Tibial nerve (tissue), 4 donors: ENCODE results near the gene FMO4. TPM values are rescaled to one million over a fixed set of nuclear protein-coding genes. Genes with fewer than 3 reads are reported as not detected.
"Not testable (repeated sequence)": the region's sequence is repeated elsewhere in the genome, so short reads cannot be mapped to it uniquely, and the experiment has no call there.

Source experiments
- DNase-seq, 2 donors: peaks; one replicate each; pipeline ENCODE4 v3.0.0-alpha.2; 2019; ENCODE audit warnings: low spot score in 2 of 2
- H3K27ac ChIP-seq, 4 donors: fragments of 200-600 bp; sonication (generic) in 3 of 4; one replicate each; pipeline ENCODE4 v1.5.1; 2017 to 2019; ENCODE audit warnings: mild to moderate bottlenecking in 1 of 4
- H3K27me3 ChIP-seq, 2 donors: fragments of 200-600 bp; sonication (generic) in 1 of 2; one replicate each; pipeline versions ENCODE4 v1.5.1 to v1.6.0; 2017 to 2019
- H3K36me3 ChIP-seq, 3 donors: fragments of 200-600 bp; sonication (generic); one replicate each; pipeline ENCODE4 v1.5.1; 2018 to 2019
- H3K4me1 ChIP-seq, 4 donors: fragments of 200-600 bp; sonication (generic) in 3 of 4; one replicate each; pipeline ENCODE4 v1.5.1; 2017 to 2019
- H3K4me3 ChIP-seq, 4 donors: fragments of 200-600 bp; sonication (generic) in 3 of 4; one replicate each; pipeline ENCODE4 v1.5.1; 2017 to 2019; ENCODE audit warnings: mild to moderate bottlenecking in 1 of 4, moderate library complexity in 1 of 4
- H3K9me3 ChIP-seq, 4 donors: fragments of 200-600 bp; sonication (generic) in 3 of 4; one replicate each; pipeline ENCODE4 v1.5.1; 2017 to 2019
- CTCF ChIP-seq, 5 experiments: fragments of 200-600 bp in 3 of 5; fragments of 450-650 bp in 2 of 5; sonication (generic) in 3 of 5; IDR thresholded peaks; one replicate each; pipeline ENCODE4 v1.5.1; 2016 to 2019; ENCODE audit warnings: antibody characterized with exemption in 5 of 5, mild to moderate bottlenecking in 3 of 5, moderate library complexity in 2 of 5
- EP300 ChIP-seq, 2 donors: sonication (generic); formaldehyde crosslinking; IDR thresholded peaks; one replicate each; pipeline ENCODE4 v1.6.1; 2017; ENCODE audit warnings: antibody characterized with exemption in 2 of 2, mild to moderate bottlenecking in 1 of 2
- POLR2A ChIP-seq, 2 donors: fragments of 450-650 bp; IDR thresholded peaks; one replicate each; pipeline ENCODE4 v1.6.1; 2017; ENCODE audit warnings: antibody characterized with exemption in 2 of 2, mild to moderate bottlenecking in 2 of 2, moderate library complexity in 2 of 2
- WGBS, 2 donors: methylation state at CpG; one replicate each; pipeline ENCODE4 v1.1.5; 2018; 5-methylcytosine and 5-hydroxymethylcytosine counted together
- small RNA-seq: library from RNA; depleted of rRNA; stranded (forward); fragments of <200 nt; gene quantifications from one replicate; pipeline ENCODE3, GENCODE V24; 2016
- total RNA-seq, 4 donors: library from RNA; depleted of rRNA; stranded (reverse); fragments of >200 nt; gene quantifications; one replicate each; pipeline ENCODE4 v1.1.0, GENCODE V29; 2016

The FMO4 gene
- total RNA-seq, 4 donors from 2014 or later, result 2.4 to 27.3 (median 3.9) TPM

- DNase-seq, result no peak
- H3K27ac ChIP-seq, result no peak overlapping the region
- H3K4me3 ChIP-seq, result no peak overlapping the region
- 93 to 94% methylated on average over 10 to 11 of the region's 11 CpGs for WGBS, 2 donors
- no peak for TF ChIP-seq CTCF (IDR thresholded peaks at IDR 0.05)
- no peak for TF ChIP-seq POLR2A (IDR thresholded peaks at IDR 0.05)
- TF ChIP-seq EP300 (IDR thresholded peaks at IDR 0.05), result no peak
- peaks cover 0 to 20% (median 0%) of the 10 kb centered on the region in 4 donors for H3K9me3 ChIP-seq
- no peaks in the 10 kb centered on the region for H3K36me3 ChIP-seq
- no peaks in the 10 kb centered on the region for H3K27me3 ChIP-seq
- H3K4me1 ChIP-seq, result no peaks in the 10 kb centered on the region
Measured at GRCh38 chr1:171381866-171382210, 67.9 kb downstream of the FMO4 start.

GRCh38 chr1:171384496-171384895, 70.5 kb downstream of the FMO4 start:
- 38 to 70% methylated on average over 2 of the region's 2 CpGs for WGBS, 2 donors
- Histone ChIP-seq H3K9me3 (peaks cover 0 to 20% (median 0%) of the 10 kb centered on the region in 4 donors), H3K4me3 (no peak overlapping the region), H3K27ac (no peak overlapping the region), H3K4me1 (no peaks in the 10 kb centered on the region), H3K27me3 (no peaks in the 10 kb centered on the region), H3K36me3 (no peaks in the 10 kb centered on the region)
- TF ChIP-seq POLR2A (IDR thresholded peaks at IDR 0.05), result no peak
- no peak for TF ChIP-seq CTCF (IDR thresholded peaks at IDR 0.05)
- TF ChIP-seq EP300 (IDR thresholded peaks at IDR 0.05), result no peak
- no peak for DNase-seq

GRCh38 chr1:171389171-171389570, 75.2 kb downstream of the FMO4 start:
- TF ChIP-seq CTCF (IDR thresholded peaks at IDR 0.05) (no peak), POLR2A (IDR thresholded peaks at IDR 0.05) (no peak), EP300 (IDR thresholded peaks at IDR 0.05) (no peak)
- H3K4me1 ChIP-seq, result no peaks in the 10 kb centered on the region

GRCh38 chr1:171390740-171391139, 76.8 kb downstream of the FMO4 start:
- H3K27me3 ChIP-seq, H3K36me3 ChIP-seq, H3K9me3 ChIP-seq, H3K27ac ChIP-seq, H3K4me1 ChIP-seq, DNase-seq, H3K4me3 ChIP-seq: not testable (repeated sequence)
- WGBS, 2 donors, result 94 to 96% methylated on average over 1 of the region's 1 CpG

More at GRCh38 chr1:171389171-171389570, 75.2 kb downstream of the FMO4 start:
- WGBS, 2 donors, result 85 to 89% methylated on average over 3 of the region's 3 CpGs
- H3K4me3 ChIP-seq, result no peak overlapping the region
- no peak overlapping the region for H3K27ac ChIP-seq
- H3K27me3 ChIP-seq, result no peaks in the 10 kb centered on the region
- H3K9me3 ChIP-seq, result no peaks in the 10 kb centered on the region
- no peak for DNase-seq
- no peaks in the 10 kb centered on the region for H3K36me3 ChIP-seq

Small RNAs within 50 kb of the gene (small RNA-seq; reads per million reads assigned to genes)
- not detected for gene SRP14P4

Other genes with a start within 250 kb of the FMO4 start
- gene FMO3, start 223.3 kb upstream of the FMO4 start, total RNA-seq, result 1 to 10 TPM; 1.8 to 4.8 (median 3.1) TPM
- 10 to 100 TPM; 25.7 to 36.6 (median 33.7) TPM for gene FMO2, start 128.9 kb upstream of the FMO4 start, total RNA-seq
- gene FMO1, start 65.7 kb upstream of the FMO4 start, total RNA-seq, result 1 to 10 TPM in 1 of 4 donors, under 1 TPM in 3; 0.21 to 2.9 (median 0.67) TPM
- 10 to 100 TPM; 69.8 to 91.6 (median 80.2) TPM for gene PRRC2C, start 171.3 kb downstream of the FMO4 start, total RNA-seq